Hepatocyte (in vitro differentiated cells): ENCODE measurements around the gene CCDC188. TPM values are rescaled to one million over a fixed set of nuclear protein-coding genes. Genes with fewer than 3 reads are reported as not detected.

Source experiments
- DNase-seq: peaks from one replicate; pipeline ENCODE4 v3.0.0-alpha.2; 2016; ENCODE audit warnings: low spot score
- H2AFZ ChIP-seq: fragments of 200-600 bp; sonication (generic); 2 replicates; pipeline ENCODE4 v1.6.0; 2016; ENCODE audit warnings: antibody characterized with exemption, mild to moderate bottlenecking
- H3K27ac ChIP-seq: fragments of 200-600 bp; sonication (generic); 2 replicates; pipeline ENCODE4 v1.5.1; 2016; ENCODE audit warnings: mild to moderate bottlenecking
- H3K27me3 ChIP-seq: fragments of 200-600 bp; sonication (generic); 2 replicates; pipeline ENCODE4 v1.6.1; 2016
- H3K36me3 ChIP-seq: fragments of 200-600 bp; sonication (generic); replicated peaks from 2 replicates; pipeline ENCODE4 v1.5.1; 2016; ENCODE audit warnings: low read depth; ENCODE audit not compliant: insufficient read depth
- H3K4me1 ChIP-seq: fragments of 200-600 bp; sonication (generic); 2 replicates; pipeline ENCODE4 v1.5.1; 2016; ENCODE audit warnings: mild to moderate bottlenecking, moderate library complexity; ENCODE audit not compliant: insufficient read depth
- H3K4me2 ChIP-seq: fragments of 200-600 bp; sonication (generic); 2 replicates; pipeline ENCODE4 v1.6.0; 2016
- H3K4me3 ChIP-seq: fragments of 200-600 bp; sonication (generic); 2 replicates; pipeline ENCODE4 v1.5.1; 2016; ENCODE audit warnings: mild to moderate bottlenecking
- H3K79me2 ChIP-seq: fragments of 200-600 bp; sonication (generic); 2 replicates; pipeline ENCODE4 v1.6.0; 2017; ENCODE audit warnings: mild to moderate bottlenecking
- H3K9me2 ChIP-seq: fragments of 200-600 bp; sonication (generic); replicated peaks from 2 replicates; pipeline ENCODE4 v1.6.0; 2017; ENCODE audit warnings: mild to moderate bottlenecking; ENCODE audit not compliant: insufficient read depth
- H3K9me3 ChIP-seq: fragments of 200-600 bp; sonication (generic); 2 replicates; pipeline ENCODE4 v1.5.1; 2016; ENCODE audit warnings: low read depth, mild to moderate bottlenecking
- H4K20me1 ChIP-seq: fragments of 200-600 bp; sonication (generic); 2 replicates; pipeline ENCODE4 v1.6.0; 2016; ENCODE audit warnings: mild to moderate bottlenecking; ENCODE audit not compliant: insufficient read depth, poor library complexity, severe bottlenecking
- CTCF ChIP-seq: fragments of 200-600 bp; sonication (generic); IDR thresholded peaks from 2 replicates; pipeline ENCODE4 v1.5.1; 2016; ENCODE audit warnings: antibody characterized with exemption, mild to moderate bottlenecking; ENCODE audit not compliant: poor library complexity
- EZH2 ChIP-seq: fragments of 200-600 bp; sonication (generic); IDR thresholded peaks from 2 replicates; pipeline ENCODE4 v1.6.1; 2016; ENCODE audit warnings: antibody characterized with exemption, mild to moderate bottlenecking, borderline replicate concordance
- EZH2phosphoT487 ChIP-seq: fragments of 200-600 bp; sonication (generic); IDR thresholded peaks from one replicate; pipeline ENCODE4 v1.6.1; 2018; ENCODE audit warnings: antibody characterized with exemption, mild to moderate bottlenecking, low read depth, moderate library complexity; ENCODE audit not compliant: unreplicated experiment, severe bottlenecking
- WGBS: methylation state at CpG from one replicate; pipeline ENCODE4 v1.1.6; 2016; ENCODE audit warnings: low lambda C conversion rate; ENCODE audit errors: missing lambda C conversion rate; 5-methylcytosine and 5-hydroxymethylcytosine counted together
- polyA plus RNA-seq: library from polyadenylated mRNA; unstranded; fragments of >200 nt; fragmentation: Nextera tagmentation; extraction: Ambion mirVana; gene quantifications from 2 replicates; pipeline ENCODE4 v1.2.1, GENCODE V29; 2016
- total RNA-seq: library from RNA; depleted of rRNA; stranded (reverse); fragments of >200 nt; gene quantifications from 2 replicates; pipeline ENCODE4 v1.2.3, GENCODE V29; 2014

The CCDC188 gene
- total and polyA plus RNA-seq, 2 experiments from 2014 or later, result not detected

- Histone ChIP-seq H3K4me1 (peaks cover under 1% of the 10 kb centered on the region), H3K27ac (no peak overlapping the region), H4K20me1 (peaks cover 21% of the 10 kb centered on the region), H3K4me2 (no peak overlapping the region), H3K4me3 (no peak overlapping the region), H3K9me3 (no peaks in the 10 kb centered on the region), H2AFZ (no peak overlapping the region), H3K27me3 (no peaks in the 10 kb centered on the region), H3K79me2 (peaks cover 42% of the 10 kb centered on the region), H3K36me3 (no peaks in the 10 kb centered on the region), H3K9me2 (no peaks in the 10 kb centered on the region)
- DNase-seq, result no peak
- 89% methylated on average over 4 of the region's 4 CpGs for WGBS
- TF ChIP-seq CTCF, result no peak
- no peak for TF ChIP-seq EZH2
- no peak for TF ChIP-seq EZH2phosphoT487
Measured at GRCh38 chr22:20138417-20138738, 12.5 kb downstream of the CCDC188 start.

GRCh38 chr22:20137671-20138416 is 13.0 kb downstream of the CCDC188 start:
- Histone ChIP-seq H2AFZ (no peak overlapping the region), H3K27ac (no peak overlapping the region), H3K4me2 (no peak overlapping the region), H3K4me3 (no peak overlapping the region), H3K79me2 (peaks cover 48% of the 10 kb centered on the region), H3K9me2 (no peaks in the 10 kb centered on the region), H3K4me1 (peaks cover 5% of the 10 kb centered on the region), H3K36me3 (no peaks in the 10 kb centered on the region), H4K20me1 (peaks cover 26% of the 10 kb centered on the region), H3K9me3 (no peaks in the 10 kb centered on the region), H3K27me3 (no peaks in the 10 kb centered on the region)
- no peak for TF ChIP-seq EZH2phosphoT487
- TF ChIP-seq CTCF, result no peak
- TF ChIP-seq EZH2, result no peak
- 86% methylated on average over 26 of the region's 26 CpGs for WGBS
- no peak for DNase-seq

GRCh38 chr22:20137113-20137512 is 13.7 kb downstream of the CCDC188 start:
- Histone ChIP-seq H3K9me3 (no peaks in the 10 kb centered on the region), H3K27me3 (no peaks in the 10 kb centered on the region), H3K9me2 (no peaks in the 10 kb centered on the region), H4K20me1 (peaks cover 32% of the 10 kb centered on the region), H3K4me1 (peaks cover 11% of the 10 kb centered on the region), H3K4me3 (no peak overlapping the region), H3K27ac (no peak overlapping the region), H3K79me2 (peaks cover 55% of the 10 kb centered on the region), H3K36me3 (no peaks in the 10 kb centered on the region), H2AFZ (no peak overlapping the region), H3K4me2 (no peak overlapping the region)
- TF ChIP-seq EZH2 (no peak), CTCF (no peak), EZH2phosphoT487 (no peak)
- WGBS, result 87% methylated on average over 13 of the region's 13 CpGs
- DNase-seq, result no peak

GRCh38 chr22:20136603-20136873 is 14.3 kb downstream of the CCDC188 start:
- H3K27ac ChIP-seq, result no peak overlapping the region
- H3K4me2 ChIP-seq, result no peak overlapping the region
- peaks cover 11% of the 10 kb centered on the region for H3K4me1 ChIP-seq
- H4K20me1 ChIP-seq, result peaks cover 32% of the 10 kb centered on the region
- no peak overlapping the region for H3K4me3 ChIP-seq
- H2AFZ ChIP-seq, result no peak overlapping the region
- H3K36me3 ChIP-seq, result no peaks in the 10 kb centered on the region
- no peak for DNase-seq
- H3K9me3 ChIP-seq, result no peaks in the 10 kb centered on the region
- peaks cover 58% of the 10 kb centered on the region for H3K79me2 ChIP-seq
- no peaks in the 10 kb centered on the region for H3K9me2 ChIP-seq
- no peaks in the 10 kb centered on the region for H3K27me3 ChIP-seq
- 96% methylated on average over 5 of the region's 5 CpGs for WGBS
- TF ChIP-seq EZH2phosphoT487, result no peak
- no peak for TF ChIP-seq EZH2
- no peak for TF ChIP-seq CTCF
